GM19324 (cell line): Measurements from ENCODE around the gene MAPKAP1.

ENCODE experiments used
- ATAC-seq: cut with Tn5 transposase; IDR thresholded peaks from one replicate; pipeline ENCODE4 v1.9.1; 2021; ENCODE audit warnings: mild to moderate bottlenecking, moderate library complexity; ENCODE audit not compliant: unreplicated experiment, low FRiP score

MAPKAP1 gene

GRCh38 chr9:125470189-125470588 is 236.8 kb downstream of the MAPKAP1 start:
- ATAC-seq = no peak

GRCh38 chr9:125468646-125469045 is 238.4 kb downstream of the MAPKAP1 start:
- ATAC-seq = no peak

- ATAC-seq = no peak
Observed at GRCh38 chr9:125467116-125467740, 239.8 kb downstream of the MAPKAP1 start.

GRCh38 chr9:125466411-125466810 is 240.6 kb downstream of the MAPKAP1 start:
- no peak for ATAC-seq

- no peak for ATAC-seq
Observed at GRCh38 chr9:125464591-125465385, 242.2 kb downstream of the MAPKAP1 start.

GRCh38 chr9:125463926-125464325 is 243.1 kb downstream of the MAPKAP1 start:
- ATAC-seq = no peak

GRCh38 chr9:125462861-125463291 is 244.1 kb downstream of the MAPKAP1 start:
- ATAC-seq = no peak

GRCh38 chr9:125461636-125462190 is 245.3 kb downstream of the MAPKAP1 start:
- ATAC-seq = no peak

GRCh38 chr9:125460883-125461635 is 245.9 kb downstream of the MAPKAP1 start:
- no peak for ATAC-seq

GRCh38 chr9:125460346-125460745 is 246.7 kb downstream of the MAPKAP1 start:
- ATAC-seq = no peak

GRCh38 chr9:125457357-125457756 is 249.7 kb downstream of the MAPKAP1 start:
- ATAC-seq = no peak

GRCh38 chr9:125455876-125456275 is 251.1 kb downstream of the MAPKAP1 start:
- ATAC-seq = no peak

- no peak for ATAC-seq
Observed at GRCh38 chr9:125455132-125455531, 251.9 kb downstream of the MAPKAP1 start.

GRCh38 chr9:125447202-125447802 is 259.7 kb downstream of the MAPKAP1 start:
- peak; percentile 3 for ATAC-seq

- peak; percentile 65 for ATAC-seq
Observed at GRCh38 chr9:125446561-125447094, 260.4 kb downstream of the MAPKAP1 start.

GRCh38 chr9:125444956-125445506 is 262.0 kb downstream of the MAPKAP1 start:
- ATAC-seq = no peak

- ATAC-seq = no peak
Observed at GRCh38 chr9:125444166-125444565, 262.8 kb downstream of the MAPKAP1 start.

- no peak for ATAC-seq
Observed at GRCh38 chr9:125443367-125443766, 263.6 kb downstream of the MAPKAP1 start.

- ATAC-seq = no peak
Observed at GRCh38 chr9:125442452-125442851, 264.6 kb downstream of the MAPKAP1 start.

- no peak for ATAC-seq
Observed at GRCh38 chr9:125440411-125440810, 266.6 kb downstream of the MAPKAP1 start.
